Measurements from ENCODE around the gene SLC29A2. TPM values are rescaled to one million over a fixed set of nuclear protein-coding genes. Genes with fewer than 3 reads are reported as not detected.

The SLC29A2 gene
- total RNA-seq, 1 experiment from 2014 or later, result 39.7 TPM

DNA sequence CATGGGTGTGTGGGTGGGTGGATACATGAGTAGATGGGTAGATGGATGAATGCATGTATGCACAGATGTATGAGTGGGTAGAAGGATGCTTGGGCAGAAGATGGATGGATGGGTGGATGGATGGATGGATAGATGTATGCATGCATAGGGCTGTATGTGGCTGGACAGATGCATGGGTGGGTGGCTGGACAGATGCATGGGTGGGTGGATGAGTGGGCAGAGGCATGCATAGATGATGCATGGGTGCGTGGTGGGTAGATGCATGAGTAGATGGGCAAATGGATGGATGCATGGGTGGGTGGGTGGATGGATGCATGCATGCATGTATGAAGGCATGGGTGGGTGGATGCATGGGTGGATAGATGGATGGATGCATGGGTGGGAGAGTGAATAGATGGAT is 47.9 kb downstream of the SLC29A2 start:
- POLR2A ChIA-PET, result no interaction called here
- Histone ChIP-seq H3K4me2 (ENCODE audit: low read length) (no peak overlapping the region), H2AFZ (ENCODE audit: low read depth, low read length, poor library complexity, severe bottlenecking) (no peak overlapping the region), H3K27me3 (ENCODE audit: insufficient read depth, low read length) (no peaks in the 10 kb centered on the region), H3K27ac (ENCODE audit: low read depth, low read length) (no peak overlapping the region), H3K79me2 (ENCODE audit: insufficient read depth, low read length) (no peaks in the 10 kb centered on the region), H4K20me1 (ENCODE audit: insufficient read depth) (no peaks in the 10 kb centered on the region), H3K9me3 (ENCODE audit: control insufficient read depth in 1 of 2, insufficient read depth in 1 of 2, low read depth in 1 of 2, low read length in 2 of 2) (no peaks in the 10 kb centered on the region), H3K9ac (ENCODE audit: low read length) (no peak overlapping the region), H3K4me3 (replicated peaks in 1 of 2; ENCODE audit: low read depth in 1 of 2, low read length in 2 of 2) (no peak overlapping the region), H3K36me3 (ENCODE audit: control insufficient read depth in 1 of 2, insufficient read depth in 2 of 2, low read length in 2 of 2) (no peaks in the 10 kb centered on the region), H3K9me2 (ENCODE audit: insufficient read depth) (no peaks in the 10 kb centered on the region), H3K4me1 (ENCODE audit: control insufficient read depth in 1 of 2, insufficient read depth in 2 of 2, low read length in 2 of 2) (peaks cover 14 to 44% of the 10 kb centered on the region in 2 experiments)
- CTCF ChIA-PET, result interaction anchor here (2.1 kb wide), 1 partner anchor 12 kb away, joined by 9 read pairs; no protein-coding TSS in a partner anchor
- DNase-seq (ENCODE audit: low read depth, low spot score) (no peak), ATAC-seq (no peak)
- BruUV-seq (replicated peaks), result no TSS peak
- intact Hi-C loops (cut with micrococcal nuclease), result no loop called here
- RAD21 ChIA-PET (ENCODE audit: low non-redundant PET in 1 of 2, low total read pairs in 2 of 2, uncharacterized antibody in 2 of 2, unreplicated experiment in 2 of 2), result no interaction called here
- TF ChIP-seq ZNF274 (IDR thresholded peaks at IDR 0.05; ENCODE audit: low read depth, low read length) (no peak), YY1 (IDR thresholded peaks at IDR 0.05; ENCODE audit: extremely low read depth, insufficient replicate concordance, low read depth, low read length) (no peak), ZFX (IDR thresholded peaks at IDR 0.05) (no peak), REST (IDR thresholded peaks at IDR 0.05; ENCODE audit: low read depth) (no peak), POLR2AphosphoS5 (IDR thresholded peaks at IDR 0.05; ENCODE audit: low read depth, low read length) (no peak), EZH2phosphoT487 (IDR thresholded peaks at IDR 0.05; ENCODE audit: borderline replicate concordance) (no peak), CEBPB (IDR thresholded peaks at IDR 0.05; ENCODE audit: low read depth) (no peak), POLR2A (IDR thresholded peaks at IDR 0.05; ENCODE audit: borderline replicate concordance, extremely low read depth, insufficient read depth, insufficient read length) (no peak), RAD21 (IDR thresholded peaks at IDR 0.05; ENCODE audit: low read depth) (no peak), MAX (IDR thresholded peaks at IDR 0.05) (no peak), SRF (IDR thresholded peaks at IDR 0.05; ENCODE audit: low read depth) (no peak), TCF7L2 (IDR thresholded peaks at IDR 0.05; ENCODE audit: borderline replicate concordance, extremely low read depth, insufficient read depth, insufficient read length) (no peak), EZH2 (IDR thresholded peaks at IDR 0.05) (no peak), FOSL1 (IDR thresholded peaks at IDR 0.05; ENCODE audit: low read depth) (no peak), ZBTB33 (IDR thresholded peaks at IDR 0.05; ENCODE audit: extremely low read depth, insufficient replicate concordance, low read length) (no peak), CBX3 (IDR thresholded peaks at IDR 0.05; ENCODE audit: low read depth) (no peak), CTCF (IDR thresholded peaks at IDR 0.05 in 2 of 3, conservative IDR thresholded peaks at IDR 0.05 in 1 of 3; ENCODE audit: borderline replicate concordance in 1 of 3, insufficient read depth in 1 of 3, low read depth in 2 of 3, low read length in 2 of 3) (no peak), SIN3A (IDR thresholded peaks at IDR 0.05; ENCODE audit: low read depth) (no peak), ELF1 (IDR thresholded peaks at IDR 0.05; ENCODE audit: borderline replicate concordance, low read depth) (no peak)
- TF ChIP-seq, protein P1, sequence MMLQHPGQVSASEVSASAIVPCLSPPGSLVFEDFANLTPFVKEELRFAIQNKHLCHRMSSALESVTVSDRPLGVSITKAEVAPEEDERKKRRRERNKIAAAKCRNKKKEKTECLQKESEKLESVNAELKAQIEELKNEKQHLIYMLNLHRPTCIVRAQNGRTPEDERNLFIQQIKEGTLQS (IDR thresholded peaks at IDR 0.05), result no peak

All from HCT116 (cell line).